NCI-H2029 (cell line): ENCODE measurements around the gene FOXK1.

ENCODE experiments used
- DNase-seq: peaks from one replicate; lab custom pipeline; 2025; lab: John Stamatoyannopoulos, UW

FOXK1 gene

GRCh38 chr7:4699841-4700240 lies 17.7 kb downstream of the FOXK1 start:
- DNase-seq, result peak; percentile 46

- DNase-seq, result peak; percentile 67
These were observed 18.6 kb downstream of the FOXK1 start for GRCh38 chr7:4700577-4701235.

- DNase-seq, result no peak
These were observed 20.9 kb downstream of the FOXK1 start for GRCh38 chr7:4702961-4703512.

GRCh38 chr7:4703532-4703931 lies 21.4 kb downstream of the FOXK1 start:
- no peak for DNase-seq

GRCh38 chr7:4706384-4707216 lies 24.5 kb downstream of the FOXK1 start:
- no peak for DNase-seq

- no peak for DNase-seq
These were observed 25.2 kb downstream of the FOXK1 start for GRCh38 chr7:4707217-4707741.

- no peak for DNase-seq
These were observed 25.9 kb downstream of the FOXK1 start for GRCh38 chr7:4707980-4708411.

- no peak for DNase-seq
These were observed 27.1 kb downstream of the FOXK1 start for GRCh38 chr7:4709187-4709586.

GRCh38 chr7:4711093-4711492 lies 29.0 kb downstream of the FOXK1 start:
- DNase-seq, result no peak

- DNase-seq, result no peak
These were observed 29.5 kb downstream of the FOXK1 start for GRCh38 chr7:4711634-4712033.

- DNase-seq, result peak; percentile 96
These were observed 30.4 kb downstream of the FOXK1 start for GRCh38 chr7:4712281-4713182.

- peak; percentile 51 for DNase-seq
These were observed 31.2 kb downstream of the FOXK1 start for GRCh38 chr7:4713183-4713784.

GRCh38 chr7:4714161-4714700 lies 32.1 kb downstream of the FOXK1 start:
- no peak for DNase-seq

GRCh38 chr7:4714767-4715409 lies 32.8 kb downstream of the FOXK1 start:
- DNase-seq, result no peak

GRCh38 chr7:4715410-4715776 lies 33.3 kb downstream of the FOXK1 start:
- no peak for DNase-seq

GRCh38 chr7:4716946-4717795 lies 35.1 kb downstream of the FOXK1 start:
- no peak for DNase-seq

- DNase-seq, result no peak
These were observed 36.0 kb downstream of the FOXK1 start for GRCh38 chr7:4718075-4718474.

GRCh38 chr7:4720225-4720624 lies 38.1 kb downstream of the FOXK1 start:
- DNase-seq, result no peak

GRCh38 chr7:4722308-4722707 lies 40.2 kb downstream of the FOXK1 start:
- DNase-seq, result no peak
